HCT116 (cell line): Measurements from ENCODE around the gene CCDC106. TPM values are rescaled to one million over a fixed set of nuclear protein-coding genes. Genes with fewer than 3 reads are reported as not detected.
A peak's percentile ranks its signal among the peaks of the same experiment; 100 is the strongest.

ENCODE experiments used
- ATAC-seq: fragments of 200-7000 bp; cut with Tn5 transposase; 2 replicates; pipeline ENCODE4 v1.9.1; 2020; ENCODE audit warnings: mild to moderate bottlenecking, moderate library complexity
- BruUV-seq: library from RNA; stranded (reverse); fragments of 400-500 nt; replicated peaks from 2 replicates; lab custom pipeline; 2021; lab: Mats Ljungman, UMichigan
- CTCF ChIA-PET: fragments of 300-600 bp; sonication (Branson Sonifier 250); formaldehyde crosslinking; loops from one replicate; lab custom pipeline; 2021; ENCODE audit warnings: antibody characterized with exemption; lab: Charles Lee
- POLR2A ChIA-PET: fragments of 300-600, 350-600 bp; sonication (Branson Sonifier 250); formaldehyde crosslinking; loops from one replicate; lab custom pipeline; 2021; ENCODE audit warnings: antibody characterized with exemption; lab: Charles Lee
- RAD21 ChIA-PET, 2 experiments: fragments of 300-600 bp; sonication (Branson Sonifier 250); formaldehyde crosslinking; loops; one replicate each; lab custom pipeline; 2023; ENCODE audit warnings: low total read pairs in 2 of 2; ENCODE audit not compliant: uncharacterized antibody in 2 of 2, unreplicated experiment in 2 of 2, low non-redundant PET in 1 of 2; lab: Charles Lee
- DNase-seq: peaks from one replicate; pipeline ENCODE4 v3.0.0-alpha.2; 2010; ENCODE audit warnings: low read depth, low spot score
- H2AFZ ChIP-seq: fragments of 200-600 bp; shearing (Covaris generic), sonication (generic); 2 replicates; pipeline ENCODE4 v1.6.1; 2017; ENCODE audit warnings: low read depth, mixed run types, mixed read lengths, antibody characterized with exemption, low read length; ENCODE audit not compliant: poor library complexity, severe bottlenecking
- H3K27ac ChIP-seq: 2 replicates; pipeline ENCODE4 v1.5.1; 2012; ENCODE audit warnings: low read depth, low read length
- H3K27me3 ChIP-seq: fragments of 200-600 bp; sonication (generic); 2 replicates; pipeline ENCODE4 v1.6.1; 2016; ENCODE audit warnings: mixed run types, low read length, mixed read lengths; ENCODE audit not compliant: insufficient read depth
- H3K36me3 ChIP-seq, 2 experiments: fragments of 200-500 bp in 1 of 2; fragments of 200-600 bp in 1 of 2; sonication (Bioruptor generic) in 1 of 2; sonication (generic) in 1 of 2; 2 replicates each; pipeline versions ENCODE4 v1.5.1 to v1.6.1; 2014 to 2016; ENCODE audit warnings: low read length in 2 of 2, inconsistent platforms in 1 of 2, mixed read lengths in 1 of 2, mixed run types in 1 of 2; ENCODE audit not compliant: insufficient read depth in 2 of 2, control insufficient read depth in 1 of 2
- H3K4me1 ChIP-seq, 2 experiments: fragments of 200-600 bp in 1 of 2; sonication (generic) in 1 of 2; 2 replicates each; pipeline versions ENCODE4 v1.5.1 to v1.6.1; 2012 to 2017; ENCODE audit warnings: low read length in 2 of 2, inconsistent platforms in 1 of 2, mild to moderate bottlenecking in 1 of 2, mixed read lengths in 1 of 2, mixed run types in 1 of 2, moderate library complexity in 1 of 2; ENCODE audit not compliant: insufficient read depth in 2 of 2, control insufficient read depth in 1 of 2
- H3K4me2 ChIP-seq: fragments of 200-600 bp; sonication (generic); 2 replicates; pipeline ENCODE4 v1.6.1; 2017; ENCODE audit warnings: mixed run types, low read length, mixed read lengths
- H3K4me3 ChIP-seq, 2 experiments: fragments of 200-600 bp in 1 of 2; sonication (generic) in 1 of 2; replicated peaks in 1 of 2; 2 replicates each; pipeline ENCODE4 v1.5.1; 2011 to 2016; ENCODE audit warnings: low read length in 2 of 2, control low read depth in 1 of 2, low read depth in 1 of 2, mild to moderate bottlenecking in 1 of 2, mixed read lengths in 1 of 2, mixed run types in 1 of 2
- H3K79me2 ChIP-seq: fragments of 200-600 bp; sonication (generic); 2 replicates; pipeline ENCODE4 v1.6.1; 2017; ENCODE audit warnings: mild to moderate bottlenecking, mixed run types, low read length, moderate library complexity, mixed read lengths; ENCODE audit not compliant: insufficient read depth
- H3K9ac ChIP-seq: fragments of 200-600 bp; sonication (generic); 2 replicates; pipeline ENCODE4 v1.6.1; 2016; ENCODE audit warnings: low read length, mixed read lengths
- H3K9me2 ChIP-seq: fragments of 200-600 bp; sonication (generic), shearing (Covaris generic); 2 replicates; pipeline ENCODE4 v1.6.1; 2017; ENCODE audit warnings: mixed run types, mild to moderate bottlenecking, moderate library complexity; ENCODE audit not compliant: insufficient read depth
- H3K9me3 ChIP-seq, 2 experiments: fragments of 200-500 bp in 1 of 2; fragments of 200-600 bp in 1 of 2; sonication (Bioruptor generic) in 1 of 2; sonication (generic) in 1 of 2; 2 replicates each; pipeline ENCODE4 v1.6.1; 2014 to 2017; ENCODE audit warnings: low read length in 2 of 2, mixed read lengths in 2 of 2, inconsistent platforms in 1 of 2, low read depth in 1 of 2, mild to moderate bottlenecking in 1 of 2, mixed run types in 1 of 2, moderate library complexity in 1 of 2; ENCODE audit not compliant: control insufficient read depth in 1 of 2, insufficient read depth in 1 of 2
- H4K20me1 ChIP-seq: fragments of 200-600 bp; sonication (generic), shearing (Covaris generic); 2 replicates; pipeline ENCODE4 v1.6.1; 2017; ENCODE audit warnings: mixed run types, mild to moderate bottlenecking, moderate library complexity; ENCODE audit not compliant: insufficient read depth
- ATF3 ChIP-seq: IDR thresholded peaks from 2 replicates; pipeline ENCODE4 v1.6.1; 2012
- CBX3 ChIP-seq: IDR thresholded peaks from 2 replicates; pipeline ENCODE4 v1.6.1; 2012; ENCODE audit warnings: low read depth
- CEBPB ChIP-seq: IDR thresholded peaks from 2 replicates; pipeline ENCODE4 v1.6.1; 2012; ENCODE audit warnings: low read depth
- ELF1 ChIP-seq: IDR thresholded peaks from 2 replicates; pipeline ENCODE4 v1.6.1; 2012; ENCODE audit warnings: low read depth, borderline replicate concordance
- EZH2phosphoT487 ChIP-seq: fragments of 200-600 bp; IDR thresholded peaks from 2 replicates; pipeline ENCODE4 v1.6.1; 2018; ENCODE audit warnings: antibody characterized with exemption, borderline replicate concordance
- JUND ChIP-seq: IDR thresholded peaks from 2 replicates; pipeline ENCODE4 v1.6.1; 2012
- MAX ChIP-seq: IDR thresholded peaks from 2 replicates; pipeline ENCODE4 v1.6.1; 2012
- POLR2A ChIP-seq: IDR thresholded peaks from 2 replicates; pipeline ENCODE4 v1.7.0; 2011; ENCODE audit warnings: borderline replicate concordance; ENCODE audit not compliant: insufficient read depth, insufficient read length; ENCODE audit errors: extremely low read depth
- POLR2AphosphoS5 ChIP-seq: IDR thresholded peaks from 2 replicates; pipeline ENCODE4 v1.6.1; 2011; ENCODE audit warnings: mild to moderate bottlenecking, low read depth, low read length, moderate library complexity
- RAD21 ChIP-seq: IDR thresholded peaks from 2 replicates; pipeline ENCODE4 v1.6.1; 2012; ENCODE audit warnings: low read depth, mild to moderate bottlenecking
- SRF ChIP-seq: IDR thresholded peaks from 2 replicates; pipeline ENCODE4 v1.6.1; 2012; ENCODE audit warnings: low read depth
- TCF7L2 ChIP-seq: IDR thresholded peaks from 2 replicates; pipeline ENCODE4 v1.7.0; 2011; ENCODE audit warnings: borderline replicate concordance, inconsistent platforms; ENCODE audit not compliant: insufficient read depth, insufficient read length; ENCODE audit errors: extremely low read depth
- YY1 ChIP-seq: IDR thresholded peaks from 2 replicates; pipeline ENCODE4 v1.6.1; 2011; ENCODE audit warnings: low read length, low read depth, moderate library complexity, mild to moderate bottlenecking; ENCODE audit not compliant: insufficient replicate concordance; ENCODE audit errors: extremely low read depth
- intact Hi-C: fragments of 100-400 bp; cut with micrococcal nuclease; formaldehyde crosslinking; loops from 2 replicates; pipeline ENCODE4 v1.10.0; 2022
- total RNA-seq: library from RNA; stranded (reverse); gene quantifications from one replicate; pipeline ENCODE4 v1.2.1, GENCODE V29; 2021; ENCODE audit not compliant: unreplicated experiment
- TF ChIP-seq, protein P1 (sequence below): IDR thresholded peaks from 2 replicates; pipeline ENCODE4 v1.6.1; 2011; ENCODE audit warnings: mild to moderate bottlenecking, low read length, moderate library complexity; ENCODE audit not compliant: insufficient replicate concordance; ENCODE audit errors: extremely low read depth

The CCDC106 gene
- total RNA-seq, 1 experiment from 2014 or later = 1.0 TPM

DNA sequence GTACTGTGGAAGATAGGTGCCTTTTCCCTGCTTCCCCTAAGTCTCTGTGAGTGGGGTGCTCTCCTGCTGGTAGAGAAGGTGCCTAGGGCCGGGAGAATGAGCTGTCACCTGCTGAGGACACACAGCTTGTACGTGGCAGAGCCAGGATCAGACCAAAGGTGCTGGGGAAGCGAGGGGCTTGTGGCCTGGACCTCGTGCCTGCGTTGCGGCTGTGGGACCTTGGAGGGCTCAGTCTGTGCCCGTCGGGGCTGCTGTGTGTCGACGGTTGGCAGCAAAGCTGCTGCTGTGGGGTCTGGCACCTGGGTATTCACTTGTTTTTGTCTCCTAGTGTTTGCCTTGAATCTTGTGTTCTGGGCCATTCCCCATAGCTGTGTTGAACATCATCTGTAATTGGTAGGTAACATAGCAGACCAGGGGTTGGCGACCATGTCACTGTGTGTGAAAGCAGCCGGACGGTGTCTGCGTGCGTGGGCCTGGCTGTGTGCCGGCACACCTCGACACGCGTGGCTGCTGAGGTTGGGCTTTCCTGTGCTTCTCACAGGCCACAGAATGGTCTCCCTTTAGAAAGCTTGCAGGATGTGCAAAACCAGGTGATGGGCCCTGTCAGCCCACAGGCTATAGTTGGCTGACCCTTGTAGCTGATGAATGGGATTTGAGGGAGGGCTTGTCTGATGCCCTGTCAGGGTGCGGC, 16.0 kb downstream of the CCDC106 start:
- Histone ChIP-seq H3K9me3 (no peaks in the 10 kb centered on the region), H3K9ac (no peak overlapping the region), H3K4me2 (no peak overlapping the region), H3K4me3 (no peak overlapping the region), H3K27ac (no peak overlapping the region), H3K79me2 (peaks cover 99% of the 10 kb centered on the region), H3K27me3 (no peaks in the 10 kb centered on the region), H3K9me2 (no peaks in the 10 kb centered on the region), H4K20me1 (peaks cover 6% of the 10 kb centered on the region; the same call in 1 of the 2 replicates), H3K4me1 (peaks cover 5 to 25% of the 10 kb centered on the region in 2 experiments; a peak in 3 of 4 replicates), H3K36me3 (peaks cover 65 to 79% of the 10 kb centered on the region in 2 experiments), H2AFZ (no peak overlapping the region)
- BruUV-seq = no TSS peak
- TF ChIP-seq CBX3 = no peak
- no peak for ATAC-seq
- ChIA-PET CTCF (interaction anchor here (1.4 kb wide), 1 partner anchor 8 kb away, joined by 3 read pairs; no protein-coding TSS in a partner anchor), POLR2A (no interaction called here), RAD21 (no interaction called here)
- DNase-seq = no peak
- intact Hi-C loops = no loop called here

- H4K20me1 ChIP-seq = peaks cover 6% of the 10 kb centered on the region; the same call in 1 of the 2 replicates
- TF ChIP-seq YY1 (no peak), SRF (no peak), POLR2A (no peak), POLR2AphosphoS5 (no peak), RAD21 (no peak), ELF1 (no peak), JUND (no peak), MAX (no peak), TCF7L2 (no peak), CEBPB (no peak), ATF3 (no peak), CBX3 (no peak), EZH2phosphoT487 (no peak)
- TF ChIP-seq, protein P1, sequence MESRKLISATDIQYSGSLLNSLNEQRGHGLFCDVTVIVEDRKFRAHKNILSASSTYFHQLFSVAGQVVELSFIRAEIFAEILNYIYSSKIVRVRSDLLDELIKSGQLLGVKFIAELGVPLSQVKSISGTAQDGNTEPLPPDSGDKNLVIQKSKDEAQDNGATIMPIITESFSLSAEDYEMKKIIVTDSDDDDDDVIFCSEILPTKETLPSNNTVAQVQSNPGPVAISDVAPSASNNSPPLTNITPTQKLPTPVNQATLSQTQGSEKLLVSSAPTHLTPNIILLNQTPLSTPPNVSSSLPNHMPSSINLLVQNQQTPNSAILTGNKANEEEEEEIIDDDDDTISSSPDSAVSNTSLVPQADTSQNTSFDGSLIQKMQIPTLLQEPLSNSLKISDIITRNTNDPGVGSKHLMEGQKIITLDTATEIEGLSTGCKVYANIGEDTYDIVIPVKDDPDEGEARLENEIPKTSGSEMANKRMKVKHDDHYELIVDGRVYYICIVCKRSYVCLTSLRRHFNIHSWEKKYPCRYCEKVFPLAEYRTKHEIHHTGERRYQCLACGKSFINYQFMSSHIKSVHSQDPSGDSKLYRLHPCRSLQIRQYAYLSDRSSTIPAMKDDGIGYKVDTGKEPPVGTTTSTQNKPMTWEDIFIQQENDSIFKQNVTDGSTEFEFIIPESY = no peak
Observed at GRCh38 chr19:55666343-55667005, 18.5 kb downstream of the CCDC106 start.

More at GRCh38 chr19:55666343-55667005, 18.5 kb downstream of the CCDC106 start:
- Histone ChIP-seq H3K9me3 (no peaks in the 10 kb centered on the region), H3K9me2 (no peaks in the 10 kb centered on the region), H2AFZ (no peak overlapping the region), H3K36me3 (peaks cover 54 to 79% of the 10 kb centered on the region in 2 experiments), H3K4me1 (peaks cover 5 to 29% of the 10 kb centered on the region in 2 experiments; a peak in 3 of 4 replicates), H3K9ac (no peak overlapping the region), H3K27ac (peak overlapping the region; percentile 18; the same call in 1 of the 2 replicates), H3K79me2 (peaks cover 99% of the 10 kb centered on the region), H3K27me3 (no peaks in the 10 kb centered on the region), H3K4me3 (no peak overlapping the region), H3K4me2 (0 out of 2 replicates have a peak overlapping the region, but pooled peaks have one; percentile 23)
- RAD21 ChIA-PET = no interaction called here
- ATAC-seq = no peak
- DNase-seq = no peak
- POLR2A ChIA-PET = interaction anchor here (1.1 kb wide), 1 partner anchor 12 kb away, joined by 5 read pairs; no protein-coding TSS in a partner anchor
- CTCF ChIA-PET = no interaction called here
- no TSS peak for BruUV-seq
- intact Hi-C loops = no loop called here
